Large intestine (tissue), 3 donors: ENCODE results near the gene IL12A. TPM values are rescaled to one million over a fixed set of nuclear protein-coding genes. Genes with fewer than 3 reads are reported as not detected.
A peak's percentile ranks its signal among the peaks of the same experiment; 100 is the strongest.

Experiments
- DNase-seq, 2 donors: peaks; one replicate each; pipeline versions ENCODE4 v3.0.0 to v3.0.0-alpha.2; 2013
- H3K27ac ChIP-seq: one replicate; pipeline ENCODE4 v1.5.1; 2013; ENCODE audit warnings: low read length
- H3K27me3 ChIP-seq: 2 replicates; pipeline ENCODE4 v1.6.1; 2013; ENCODE audit warnings: low read length; ENCODE audit not compliant: control insufficient read depth, insufficient read depth
- H3K36me3 ChIP-seq: 2 replicates; pipeline ENCODE4 v1.6.1; 2013; ENCODE audit warnings: low read length; ENCODE audit not compliant: control insufficient read depth, insufficient read depth
- H3K4me1 ChIP-seq: one replicate; pipeline ENCODE4 v1.6.1; 2013; ENCODE audit warnings: low read length; ENCODE audit not compliant: control insufficient read depth, insufficient read depth
- H3K4me3 ChIP-seq: one replicate; pipeline ENCODE4 v1.5.1; 2013; ENCODE audit warnings: low read length
- H3K9me3 ChIP-seq: one replicate; pipeline ENCODE4 v1.6.1; 2013; ENCODE audit warnings: mild to moderate bottlenecking, low read depth, low read length, moderate library complexity; ENCODE audit not compliant: control insufficient read depth
- WGBS: methylation state at CpG from one replicate; pipeline ENCODE4 v1.1.5; 2013; ENCODE audit warnings: low lambda C conversion rate; ENCODE audit not compliant: insufficient coverage; 5-methylcytosine and 5-hydroxymethylcytosine counted together
- polyA plus RNA-seq: library from polyadenylated mRNA; unstranded; fragments of 120-200 nt; gene quantifications from one replicate; pipeline ENCODE4 v1.2.1, GENCODE V29; 2013

Gene IL12A
- polyA plus RNA-seq, 1 donor: 2.8 TPM

DNA sequence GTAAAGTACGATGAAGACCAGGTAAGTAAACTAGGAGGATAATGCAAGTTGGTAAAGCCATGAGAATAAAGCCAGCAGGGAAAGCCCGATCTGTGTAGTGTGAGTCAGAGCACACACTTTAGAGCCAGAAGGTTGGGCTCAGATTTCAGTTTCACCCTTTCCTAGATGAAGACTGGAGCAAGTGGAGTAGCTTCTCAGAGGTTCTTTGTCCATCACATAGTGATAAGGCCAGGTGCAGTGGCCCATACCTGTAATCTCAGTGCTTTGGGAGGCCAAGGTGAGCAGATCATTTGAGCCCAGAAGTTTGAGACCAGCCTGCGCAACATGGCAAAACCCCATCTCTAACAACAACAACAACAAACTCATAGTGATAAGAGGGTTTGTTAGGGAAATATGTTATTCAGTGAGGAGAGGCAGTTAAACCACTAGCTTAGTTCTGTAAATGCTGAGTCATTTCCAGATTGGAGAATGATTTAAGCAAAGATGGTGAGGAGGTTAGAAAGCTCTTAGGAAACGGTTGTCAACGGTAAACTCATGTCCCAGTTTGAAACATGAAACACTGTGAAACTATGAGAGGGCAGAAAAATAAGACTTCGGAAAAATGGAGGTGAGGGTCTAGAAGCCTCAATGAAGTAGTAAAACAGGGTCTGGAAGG, 39.0 kb downstream of the IL12A start:
- Histone ChIP-seq H3K36me3 (no peaks in the 10 kb centered on the region), H3K4me3 (no peak overlapping the region), H3K4me1 (no peaks in the 10 kb centered on the region), H3K9me3 (no peaks in the 10 kb centered on the region), H3K27ac (no peak overlapping the region), H3K27me3 (no peaks in the 10 kb centered on the region)
- WGBS: 79% methylated on average over 4 of the region's 6 CpGs
- no peak for DNase-seq

DNA sequence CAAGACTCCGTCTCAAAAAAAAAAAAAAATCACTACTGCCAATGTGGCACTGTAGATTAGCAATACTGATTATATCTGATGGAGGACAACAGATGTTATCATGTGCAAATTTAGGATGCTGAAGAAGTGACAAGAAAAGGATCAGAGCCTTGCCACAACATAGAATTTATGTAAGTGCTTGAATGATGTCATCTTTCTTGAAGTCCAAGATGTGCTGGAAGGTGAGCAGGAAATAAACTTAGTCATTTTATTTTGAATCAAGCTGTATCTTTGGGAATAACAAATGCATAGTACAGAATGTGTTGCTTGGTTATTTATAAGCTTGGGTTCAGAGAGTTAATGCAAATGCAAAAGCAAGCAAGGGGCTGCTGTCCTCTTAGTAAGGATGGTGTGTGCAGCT, 47.1 kb downstream of the IL12A start:
- no peak overlapping the region for H3K27ac ChIP-seq
- H3K27me3 ChIP-seq: peaks cover 41% of the 10 kb centered on the region
- H3K4me3 ChIP-seq: no peak overlapping the region
- peaks cover 5% of the 10 kb centered on the region for H3K9me3 ChIP-seq
- H3K36me3 ChIP-seq: no peaks in the 10 kb centered on the region
- DNase-seq: no peak
- WGBS: no CpG with 5 or more reads among the region's 1 CpG
- H3K4me1 ChIP-seq: no peaks in the 10 kb centered on the region

- peaks cover 48% of the 10 kb centered on the region for H3K27me3 ChIP-seq
- peaks cover 7% of the 10 kb centered on the region for H3K9me3 ChIP-seq
- no CpG with 5 or more reads among the region's 36 CpGs for WGBS
- H3K27ac ChIP-seq: no peak overlapping the region
- no peaks in the 10 kb centered on the region for H3K36me3 ChIP-seq
- DNase-seq: peak; percentile 7 to 32
- H3K4me1 ChIP-seq: no peaks in the 10 kb centered on the region
- no peak overlapping the region for H3K4me3 ChIP-seq
These were observed 50.4 kb downstream of the IL12A start for GRCh38 chr3:160038862-160039562.

DNA sequence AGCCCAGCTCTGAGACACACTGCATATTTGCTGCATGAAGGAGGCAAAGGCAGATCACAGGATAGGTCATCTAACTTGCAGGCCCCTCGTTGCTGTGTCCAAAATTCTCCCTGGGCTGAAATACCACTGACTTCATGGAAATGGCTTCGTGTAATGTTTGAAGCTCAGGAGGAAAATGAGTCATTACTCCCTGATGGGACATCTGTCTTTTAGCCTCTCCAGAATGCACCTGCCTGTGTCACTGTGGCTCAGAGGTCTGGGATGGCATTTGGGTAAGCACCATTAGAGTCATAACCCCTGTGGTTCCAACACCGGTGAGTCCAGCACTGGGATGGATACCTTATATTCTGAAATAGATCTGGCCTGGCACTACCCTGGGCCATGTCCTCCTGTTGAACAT, 51.5 kb downstream of the IL12A start:
- DNase-seq: no peak
- H3K27me3 ChIP-seq: peaks cover 48% of the 10 kb centered on the region
- no peak overlapping the region for H3K27ac ChIP-seq
- H3K4me3 ChIP-seq: no peak overlapping the region
- WGBS: no CpG with 5 or more reads among the region's 3 CpGs
- H3K36me3 ChIP-seq: no peaks in the 10 kb centered on the region
- H3K4me1 ChIP-seq: no peaks in the 10 kb centered on the region
- peaks cover 7% of the 10 kb centered on the region for H3K9me3 ChIP-seq

- H3K27ac ChIP-seq: no peak overlapping the region
- peaks cover 43% of the 10 kb centered on the region for H3K27me3 ChIP-seq
- 83% methylated on average over 1 of the region's 1 CpG for WGBS
- H3K9me3 ChIP-seq: peaks cover 7% of the 10 kb centered on the region
- no peaks in the 10 kb centered on the region for H3K4me1 ChIP-seq
- no peak overlapping the region for H3K4me3 ChIP-seq
- no peaks in the 10 kb centered on the region for H3K36me3 ChIP-seq
- no peak for DNase-seq
These were observed 52.8 kb downstream of the IL12A start for GRCh38 chr3:160041465-160041864.

GRCh38 chr3:160044121-160044520, 55.5 kb downstream of the IL12A start:
- Histone ChIP-seq H3K36me3 (no peaks in the 10 kb centered on the region), H3K9me3 (peaks cover 2% of the 10 kb centered on the region), H3K4me3 (no peak overlapping the region), H3K27ac (no peak overlapping the region), H3K27me3 (peaks cover 22% of the 10 kb centered on the region), H3K4me1 (no peaks in the 10 kb centered on the region)
- no CpG with 5 or more reads among the region's 1 CpG for WGBS
- no peak for DNase-seq

Other genes starting within 250 kb of the IL12A start
- 18.1 TPM for gene SCHIP1, start 149.0 kb upstream of the IL12A start, polyA plus RNA-seq
- gene C3orf80, start 236.6 kb downstream of the IL12A start, polyA plus RNA-seq: 0.72 TPM